ENCODE results near the gene PRRT1.

The PRRT1 gene

DNA sequence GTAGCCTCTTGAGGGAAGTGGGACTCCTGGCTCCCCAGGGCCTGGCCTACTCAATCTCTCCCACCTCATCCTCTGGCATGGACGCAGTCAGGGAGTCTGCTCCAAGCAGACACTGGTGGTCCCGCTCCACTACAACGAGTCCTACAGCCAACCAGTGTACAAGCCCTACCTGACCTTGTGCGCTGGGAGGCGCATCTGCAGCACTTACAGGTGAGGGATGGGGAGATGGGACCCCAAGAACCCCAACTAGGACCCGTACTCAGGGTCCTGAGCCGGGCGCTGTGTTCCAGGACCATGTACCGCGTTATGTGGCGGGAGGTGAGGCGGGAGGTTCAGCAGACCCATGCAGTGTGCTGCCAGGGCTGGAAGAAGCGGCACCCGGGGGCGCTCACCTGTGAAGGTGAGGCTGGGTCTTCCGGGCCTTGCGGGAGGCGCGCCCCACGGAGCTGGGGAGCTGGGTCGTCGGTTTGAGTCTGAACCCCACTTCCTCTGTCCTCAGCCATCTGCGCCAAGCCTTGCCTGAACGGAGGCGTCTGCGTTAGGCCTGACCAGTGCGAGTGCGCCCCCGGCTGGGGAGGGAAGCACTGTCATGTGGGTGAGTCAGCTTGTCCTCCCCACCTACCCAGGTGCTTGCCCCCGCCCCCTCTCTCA, 14.8 kb upstream of the PRRT1 start:
- Histone ChIP-seq H3K9ac (ENCODE audit: low read depth in 1 of 2, low read length in 2 of 2) (no peak overlapping the region), H3K27ac (ENCODE audit: low read depth in 2 of 2, low read length in 2 of 2) (no peak overlapping the region), H3K36me3 (ENCODE audit: control insufficient read depth in 2 of 2, insufficient read depth in 2 of 2, low read length in 2 of 2) (peaks cover 28 to 48% of the 10 kb centered on the region in 2 donors), H3K9me3 (ENCODE audit: control insufficient read depth in 2 of 2, low read length in 2 of 2) (no peaks in the 10 kb centered on the region), H3K4me1 (ENCODE audit: control insufficient read depth in 2 of 2, insufficient read depth in 2 of 2, low read length in 2 of 2) (no peaks in the 10 kb centered on the region), H3K27me3 (ENCODE audit: control insufficient read depth in 2 of 2, insufficient read depth in 2 of 2, low read length in 2 of 2) (no peaks in the 10 kb centered on the region), H3K4me3 (ENCODE audit: low read length in 2 of 2) (no peak overlapping the region)

DNA sequence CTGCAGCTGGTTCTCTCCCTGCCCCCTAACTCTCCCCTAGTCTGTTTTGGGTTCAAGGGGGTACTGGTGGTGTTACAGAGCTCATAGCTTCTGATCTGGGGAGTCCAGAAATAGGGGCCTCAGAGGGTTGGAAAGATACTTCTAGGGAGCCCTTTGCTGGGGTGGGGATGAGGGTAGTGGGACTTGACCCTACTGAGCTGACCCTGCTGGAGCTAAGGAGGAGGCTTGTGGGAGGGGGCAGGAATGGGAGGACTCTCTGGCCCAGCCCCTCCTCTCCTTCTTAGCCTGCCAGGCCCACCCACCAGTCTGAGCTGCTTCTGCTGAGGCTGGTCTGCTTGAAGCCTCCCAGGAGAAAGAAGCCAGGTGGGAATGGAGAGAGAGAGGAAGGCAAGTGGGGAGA, 12.6 kb upstream of the PRRT1 start, which contains the start of gene EGFL8:
Gene EGFL8, plus strand, starts transcription at position 301 of the 400 bp plus-strand sequence. CDS start 1,571 bp downstream, outside the sequence.
- Histone ChIP-seq H3K9me3 (ENCODE audit: control insufficient read depth in 2 of 2, low read length in 2 of 2) (no peaks in the 10 kb centered on the region), H3K4me1 (ENCODE audit: control insufficient read depth in 2 of 2, insufficient read depth in 2 of 2, low read length in 2 of 2) (no peaks in the 10 kb centered on the region), H3K27me3 (ENCODE audit: control insufficient read depth in 2 of 2, insufficient read depth in 2 of 2, low read length in 2 of 2) (no peaks in the 10 kb centered on the region), H3K9ac (ENCODE audit: low read depth in 1 of 2, low read length in 2 of 2) (no peak within 1 kb of the TSS), H3K36me3 (ENCODE audit: control insufficient read depth in 2 of 2, insufficient read depth in 2 of 2, low read length in 2 of 2) (peaks cover 19 to 29% of the 10 kb centered on the region in 2 donors), H3K4me3 (ENCODE audit: low read length in 2 of 2) (no peak within 1 kb of the TSS), H3K27ac (ENCODE audit: low read depth in 2 of 2, low read length in 2 of 2) (peak within 1 kb of the TSS; percentile 9 to 29)

DNA sequence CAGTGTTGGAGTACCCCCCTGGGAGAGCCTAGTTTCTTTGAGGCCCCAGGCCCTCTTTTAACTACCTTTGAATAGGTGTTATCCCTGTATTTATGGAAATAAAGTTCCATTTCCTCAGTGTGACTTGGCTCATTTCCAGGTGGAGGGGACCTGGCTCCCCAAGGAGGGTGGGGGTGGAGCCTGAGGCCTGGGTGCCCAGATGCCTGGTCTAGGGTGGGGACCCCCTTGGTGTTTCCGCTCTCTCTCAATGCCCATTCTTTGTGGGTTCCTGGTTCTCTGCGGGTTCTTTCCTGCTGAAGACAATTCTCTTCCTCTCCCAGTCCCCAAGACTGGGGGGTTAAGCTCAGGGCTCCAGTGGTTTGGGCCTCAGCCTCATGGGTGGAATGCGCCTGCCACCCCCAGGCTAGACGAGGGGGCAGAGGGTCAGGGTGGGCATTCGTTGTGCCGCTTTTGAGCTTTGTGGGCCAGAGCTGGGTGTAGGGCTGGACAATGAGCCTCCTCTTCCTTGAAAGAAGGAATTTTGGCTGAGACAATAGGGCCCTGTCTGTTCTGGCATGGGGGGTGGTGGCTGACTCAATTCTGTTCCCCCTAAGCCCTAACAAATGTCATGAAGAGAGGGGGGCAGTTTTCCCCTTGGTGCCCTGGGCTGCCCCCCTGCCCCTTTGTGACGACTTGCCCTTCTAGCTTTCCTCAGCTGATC, 12.0 kb upstream of the PRRT1 start:
- H3K4me3 ChIP-seq (ENCODE audit: low read length in 2 of 2): no peak overlapping the region
- H3K9ac ChIP-seq (ENCODE audit: low read depth in 1 of 2, low read length in 2 of 2): no peak overlapping the region
- H3K27ac ChIP-seq (ENCODE audit: low read depth in 2 of 2, low read length in 2 of 2): peak overlapping the region in 1 of 2 donors; percentile 29
- H3K4me1 ChIP-seq (ENCODE audit: control insufficient read depth in 2 of 2, insufficient read depth in 2 of 2, low read length in 2 of 2): no peaks in the 10 kb centered on the region
- H3K36me3 ChIP-seq (ENCODE audit: control insufficient read depth in 2 of 2, insufficient read depth in 2 of 2, low read length in 2 of 2): peaks cover 16 to 26% of the 10 kb centered on the region in 2 donors
- no peaks in the 10 kb centered on the region for H3K27me3 ChIP-seq (ENCODE audit: control insufficient read depth in 2 of 2, insufficient read depth in 2 of 2, low read length in 2 of 2)
- H3K9me3 ChIP-seq (ENCODE audit: control insufficient read depth in 2 of 2, low read length in 2 of 2): no peaks in the 10 kb centered on the region

DNA sequence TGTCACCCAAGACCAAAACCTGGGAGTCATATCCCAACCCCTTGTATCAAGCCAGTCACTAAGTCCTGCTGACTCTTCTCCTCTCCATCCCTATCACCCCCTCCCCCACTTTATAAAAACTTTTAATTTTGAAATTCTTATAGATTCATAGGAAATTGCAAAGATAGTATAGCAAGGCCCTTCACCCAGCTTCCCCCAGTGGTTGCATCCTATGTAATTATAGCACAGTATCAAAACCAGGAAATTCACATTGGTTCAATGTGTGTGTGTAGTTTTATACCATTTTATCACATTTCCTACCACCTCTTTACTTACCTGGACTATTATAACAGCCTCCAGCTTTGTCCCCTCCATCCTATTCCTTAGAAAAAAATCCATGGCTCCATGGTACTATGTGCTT, 6.3 kb upstream of the PRRT1 start:
- peaks cover 13% of the 10 kb centered on the region in 2 donors for H3K4me1 ChIP-seq (ENCODE audit: control insufficient read depth in 2 of 2, insufficient read depth in 2 of 2, low read length in 2 of 2)
- H3K4me3 ChIP-seq (ENCODE audit: low read length in 2 of 2): no peak overlapping the region
- no peaks in the 10 kb centered on the region for H3K9me3 ChIP-seq (ENCODE audit: control insufficient read depth in 2 of 2, low read length in 2 of 2)
- H3K27me3 ChIP-seq (ENCODE audit: control insufficient read depth in 2 of 2, insufficient read depth in 2 of 2, low read length in 2 of 2): no peaks in the 10 kb centered on the region
- H3K9ac ChIP-seq (ENCODE audit: low read depth in 1 of 2, low read length in 2 of 2): no peak overlapping the region
- H3K27ac ChIP-seq (ENCODE audit: low read depth in 2 of 2, low read length in 2 of 2): no peak overlapping the region
- H3K36me3 ChIP-seq (ENCODE audit: control insufficient read depth in 2 of 2, insufficient read depth in 2 of 2, low read length in 2 of 2): peaks cover 8 to 17% of the 10 kb centered on the region in 2 donors

DNA sequence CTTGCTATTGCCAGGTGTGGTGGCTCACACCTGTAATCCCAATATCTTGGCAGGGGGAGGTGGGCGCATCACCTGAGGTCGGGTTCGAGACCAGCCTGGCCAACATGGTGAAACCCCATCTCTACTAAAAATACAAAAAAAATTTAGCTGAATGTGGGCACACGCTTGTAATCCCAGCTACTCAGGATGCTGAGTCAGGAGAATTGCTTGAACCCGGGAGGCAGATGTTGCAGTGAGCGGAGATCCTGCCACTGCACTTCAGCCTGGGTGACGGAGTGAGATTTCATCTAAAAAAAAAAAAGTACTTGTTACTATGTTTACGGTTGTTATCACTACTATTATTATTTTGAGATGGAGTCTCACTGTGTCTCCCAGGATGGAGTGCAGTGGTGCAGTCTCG, 5.2 kb upstream of the PRRT1 start:
- Histone ChIP-seq H3K9ac (ENCODE audit: low read depth in 1 of 2, low read length in 2 of 2) (no peak overlapping the region), H3K9me3 (ENCODE audit: control insufficient read depth in 2 of 2, low read length in 2 of 2) (no peaks in the 10 kb centered on the region), H3K36me3 (ENCODE audit: control insufficient read depth in 2 of 2, insufficient read depth in 2 of 2, low read length in 2 of 2) (peaks cover 5 to 17% of the 10 kb centered on the region in 2 donors), H3K27ac (ENCODE audit: low read depth in 2 of 2, low read length in 2 of 2) (no peak overlapping the region), H3K27me3 (ENCODE audit: control insufficient read depth in 2 of 2, insufficient read depth in 2 of 2, low read length in 2 of 2) (no peaks in the 10 kb centered on the region), H3K4me3 (ENCODE audit: low read length in 2 of 2) (no peak overlapping the region), H3K4me1 (ENCODE audit: control insufficient read depth in 2 of 2, insufficient read depth in 2 of 2, low read length in 2 of 2) (peaks cover 13 to 21% of the 10 kb centered on the region in 2 donors)

DNA sequence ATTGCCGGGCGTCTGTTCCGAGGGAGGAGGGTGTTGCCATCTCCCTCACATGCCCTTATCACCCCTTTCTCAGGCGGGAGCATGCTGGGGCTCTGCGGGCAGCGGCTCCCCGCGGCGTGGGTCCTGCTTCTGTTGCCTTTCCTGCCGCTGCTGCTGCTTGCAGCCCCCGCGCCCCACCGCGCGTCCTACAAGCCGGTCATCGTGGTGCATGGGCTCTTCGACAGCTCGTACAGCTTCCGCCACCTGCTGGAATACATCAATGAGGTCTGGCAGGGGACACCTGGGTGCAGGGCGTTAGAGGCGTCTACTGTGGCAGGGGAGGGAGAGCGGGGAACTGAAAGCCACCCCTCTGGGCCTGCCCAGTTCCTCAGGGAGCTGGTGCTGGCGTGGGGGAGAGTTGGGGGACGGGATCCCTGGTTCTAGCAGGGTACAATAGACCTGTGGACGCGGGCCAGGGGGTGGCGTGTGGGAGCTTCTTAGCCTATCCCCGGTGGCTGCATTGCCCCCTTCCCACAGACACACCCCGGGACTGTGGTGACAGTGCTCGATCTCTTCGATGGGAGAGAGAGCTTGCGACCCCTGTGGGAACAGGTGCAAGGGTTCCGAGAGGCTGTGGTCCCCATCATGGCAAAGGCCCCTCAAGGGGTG, 2.9 kb upstream of the PRRT1 start:
- peak overlapping the region; percentile 82 to 94 for H3K4me3 ChIP-seq (ENCODE audit: low read length in 2 of 2)
- H3K27me3 ChIP-seq (ENCODE audit: control insufficient read depth in 2 of 2, insufficient read depth in 2 of 2, low read length in 2 of 2): no peaks in the 10 kb centered on the region
- peaks cover 13 to 21% of the 10 kb centered on the region in 2 donors for H3K4me1 ChIP-seq (ENCODE audit: control insufficient read depth in 2 of 2, insufficient read depth in 2 of 2, low read length in 2 of 2)
- H3K9ac ChIP-seq (ENCODE audit: low read depth in 1 of 2, low read length in 2 of 2): peak overlapping the region; percentile 65 to 86
- peaks cover 5 to 17% of the 10 kb centered on the region in 2 donors for H3K36me3 ChIP-seq (ENCODE audit: control insufficient read depth in 2 of 2, insufficient read depth in 2 of 2, low read length in 2 of 2)
- H3K27ac ChIP-seq (ENCODE audit: low read depth in 2 of 2, low read length in 2 of 2): peak overlapping the region; percentile 77 to 92
- H3K9me3 ChIP-seq (ENCODE audit: control insufficient read depth in 2 of 2, low read length in 2 of 2): no peaks in the 10 kb centered on the region

DNA sequence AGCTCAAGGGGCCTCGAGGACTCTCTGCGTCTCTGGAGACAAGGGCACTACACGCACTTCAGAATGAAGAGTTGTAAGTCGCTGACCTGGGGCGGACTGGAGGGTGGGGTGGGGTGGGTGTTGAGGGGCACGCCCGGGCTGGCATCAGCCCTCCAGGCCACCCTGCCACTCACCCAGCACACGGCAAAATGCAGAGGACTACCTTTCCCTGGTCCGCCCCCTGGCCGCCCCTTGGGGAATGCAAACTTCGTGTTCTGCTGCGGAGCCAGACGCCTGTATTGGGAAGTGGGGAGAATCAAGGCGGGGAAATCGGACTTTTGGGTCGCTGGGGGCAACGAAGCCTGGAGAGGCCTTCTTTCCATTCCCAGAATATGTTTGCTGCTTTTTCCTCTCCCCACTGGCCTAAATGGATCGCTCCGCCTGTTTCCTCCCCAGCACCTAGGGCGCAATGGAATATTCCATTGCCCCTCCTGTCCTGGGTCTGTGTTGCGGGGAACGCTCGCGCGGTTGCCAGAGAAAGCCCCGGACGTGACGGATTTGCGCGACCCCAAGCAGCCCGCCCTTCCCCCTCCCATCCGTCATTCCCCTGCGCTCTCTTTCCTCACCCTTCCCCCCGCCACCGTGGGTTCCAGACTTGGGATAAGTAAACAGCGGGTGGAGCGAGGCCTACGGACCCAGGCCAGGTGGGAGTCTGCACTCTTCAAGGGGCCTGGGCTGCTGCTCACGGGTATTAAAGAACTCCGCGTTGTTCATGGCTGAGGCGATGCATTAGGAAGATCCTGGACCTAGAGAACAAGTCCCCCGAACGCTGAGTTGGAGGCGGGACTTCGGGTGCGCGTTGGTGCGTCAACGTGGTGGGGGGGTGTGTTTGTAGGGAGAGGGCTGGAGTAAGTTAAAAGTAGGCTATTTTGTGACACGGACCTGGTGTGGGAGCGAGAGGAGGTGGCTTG, 2.1 kb upstream of the PRRT1 start, which contains the start of gene PPT2:
Gene PPT2, plus strand, starts transcription at position 578 of the 950 bp plus-strand sequence. CDS start 454 bp downstream, outside the sequence.
- Histone ChIP-seq H3K9me3 (ENCODE audit: control insufficient read depth in 2 of 2, low read length in 2 of 2) (no peaks in the 10 kb centered on the region), H3K27me3 (ENCODE audit: control insufficient read depth in 2 of 2, insufficient read depth in 2 of 2, low read length in 2 of 2) (no peaks in the 10 kb centered on the region), H3K9ac (ENCODE audit: low read depth in 1 of 2, low read length in 2 of 2) (peak within 1 kb of the TSS; percentile 65 to 86), H3K36me3 (ENCODE audit: control insufficient read depth in 2 of 2, insufficient read depth in 2 of 2, low read length in 2 of 2) (peaks cover 5 to 16% of the 10 kb centered on the region in 2 donors), H3K4me3 (ENCODE audit: low read length in 2 of 2) (peak within 1 kb of the TSS; percentile 82 to 94), H3K27ac (ENCODE audit: low read depth in 2 of 2, low read length in 2 of 2) (peak within 1 kb of the TSS; percentile 77 to 92), H3K4me1 (ENCODE audit: control insufficient read depth in 2 of 2, insufficient read depth in 2 of 2, low read length in 2 of 2) (peaks cover 13 to 21% of the 10 kb centered on the region in 2 donors)

DNA sequence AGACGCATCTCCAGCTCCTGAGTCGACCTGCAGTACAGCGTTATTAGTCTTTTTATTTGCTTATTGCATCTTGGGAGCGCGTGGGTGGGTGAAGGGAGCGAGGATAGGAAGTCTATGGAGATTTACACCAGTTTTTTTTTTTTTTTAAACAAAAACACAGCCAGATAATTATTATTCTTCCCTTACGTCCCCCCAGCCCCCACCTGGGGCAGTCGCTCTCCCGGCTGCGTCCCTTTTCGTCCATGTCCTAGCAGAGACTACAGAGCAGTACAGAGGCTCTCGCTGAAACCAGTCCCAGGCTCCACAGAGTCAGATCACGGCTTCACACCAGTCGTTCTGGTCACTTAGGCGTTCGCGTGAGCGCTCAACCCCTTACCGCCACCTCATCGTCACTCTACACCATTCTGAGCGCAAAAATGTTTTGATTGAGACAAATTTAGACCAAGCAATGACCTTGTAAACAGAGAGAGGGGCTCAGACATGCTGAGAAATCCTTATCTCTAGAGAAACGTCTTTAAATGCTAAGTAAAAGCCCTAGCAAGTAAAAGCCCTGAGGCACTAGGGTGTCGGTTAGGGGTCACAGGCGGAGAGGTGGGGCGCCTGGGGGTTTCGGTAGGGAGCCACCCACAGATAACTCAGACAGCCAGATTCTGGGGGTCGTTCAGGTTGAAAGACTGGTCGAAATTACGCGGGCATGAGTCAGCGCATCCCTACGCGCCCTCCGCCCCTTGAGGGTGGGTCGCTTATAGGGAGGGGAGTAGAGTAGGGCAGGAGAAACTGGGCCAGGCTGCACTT, 1.2 kb upstream of the PRRT1 start:
- Histone ChIP-seq H3K4me3 (ENCODE audit: low read length in 2 of 2) (peak overlapping the region; percentile 82 to 94), H3K9me3 (ENCODE audit: control insufficient read depth in 2 of 2, low read length in 2 of 2) (no peaks in the 10 kb centered on the region), H3K27ac (ENCODE audit: low read depth in 2 of 2, low read length in 2 of 2) (peak overlapping the region; percentile 77 to 92), H3K4me1 (ENCODE audit: control insufficient read depth in 2 of 2, insufficient read depth in 2 of 2, low read length in 2 of 2) (peaks cover 13 to 21% of the 10 kb centered on the region in 2 donors), H3K36me3 (ENCODE audit: control insufficient read depth in 2 of 2, insufficient read depth in 2 of 2, low read length in 2 of 2) (peaks cover 5 to 9% of the 10 kb centered on the region in 2 donors), H3K9ac (ENCODE audit: low read depth in 1 of 2, low read length in 2 of 2) (peak overlapping the region; percentile 52 to 65), H3K27me3 (ENCODE audit: control insufficient read depth in 2 of 2, insufficient read depth in 2 of 2, low read length in 2 of 2) (no peaks in the 10 kb centered on the region)
